Activated T-cell treated with anti-CD3 and anti-CD28 coated beads, Interleukin-2, amount 50 U/mL, for 24 hours (primary cell): ENCODE data around the gene SHC2.
"Not testable (repeated sequence)": the region's sequence is repeated elsewhere in the genome, so short reads cannot be mapped to it uniquely, and the experiment has no call there.

ENCODE experiments used
- DNase-seq: peaks from one replicate; pipeline ENCODE4 v3.0.0-alpha.2; 2020
- H3K27ac Mint-ChIP-seq: 2 replicates; pipeline ENCODE4 v1.8.0; 2020; ENCODE audit warnings: mild to moderate bottlenecking, mixed read lengths
- H3K27me3 Mint-ChIP-seq: 2 replicates; pipeline ENCODE4 v1.8.0; 2020; ENCODE audit warnings: mixed read lengths
- H3K36me3 Mint-ChIP-seq: 2 replicates; pipeline ENCODE4 v1.8.0; 2020; ENCODE audit warnings: low read depth, mixed read lengths
- H3K4me1 Mint-ChIP-seq: 2 replicates; pipeline ENCODE4 v1.8.0; 2020; ENCODE audit warnings: low read depth, mixed read lengths
- H3K4me3 Mint-ChIP-seq: 2 replicates; pipeline ENCODE4 v1.8.0; 2020; ENCODE audit warnings: mild to moderate bottlenecking, moderate library complexity, mixed read lengths
- H3K9me3 Mint-ChIP-seq: 2 replicates; pipeline ENCODE4 v1.8.0; 2020; ENCODE audit warnings: mixed read lengths

The SHC2 gene

GRCh38 chr19:435707-436412, 25.0 kb downstream of the SHC2 start:
- peaks cover 2% of the 10 kb centered on the region for H3K9me3 Mint-ChIP-seq
- no peak for DNase-seq
- no peaks in the 10 kb centered on the region for H3K36me3 Mint-ChIP-seq
- peaks cover 29% of the 10 kb centered on the region for H3K27me3 Mint-ChIP-seq
- no peak overlapping the region for H3K27ac Mint-ChIP-seq
- H3K4me3 Mint-ChIP-seq: no peak overlapping the region
- H3K4me1 Mint-ChIP-seq: no peaks in the 10 kb centered on the region

- peaks cover 2% of the 10 kb centered on the region for H3K9me3 Mint-ChIP-seq
- H3K4me1 Mint-ChIP-seq: no peaks in the 10 kb centered on the region
- peaks cover 24% of the 10 kb centered on the region for H3K27me3 Mint-ChIP-seq
- DNase-seq: no peak
- no peak overlapping the region for H3K27ac Mint-ChIP-seq
- no peaks in the 10 kb centered on the region for H3K36me3 Mint-ChIP-seq
- H3K4me3 Mint-ChIP-seq: no peak overlapping the region
Observed at GRCh38 chr19:435056-435706, 25.7 kb downstream of the SHC2 start.

- H3K36me3 Mint-ChIP-seq: no peaks in the 10 kb centered on the region
- no peaks in the 10 kb centered on the region for H3K4me1 Mint-ChIP-seq
- H3K4me3 Mint-ChIP-seq: no peak overlapping the region
- no peak overlapping the region for H3K27ac Mint-ChIP-seq
- peaks cover 20% of the 10 kb centered on the region for H3K27me3 Mint-ChIP-seq
- no peak for DNase-seq
- peaks cover 2% of the 10 kb centered on the region for H3K9me3 Mint-ChIP-seq
Observed at GRCh38 chr19:434152-434960, 26.5 kb downstream of the SHC2 start.

GRCh38 chr19:430701-431100, 30.1 kb downstream of the SHC2 start:
- H3K27me3 Mint-ChIP-seq: peaks cover 5% of the 10 kb centered on the region
- H3K36me3 Mint-ChIP-seq: no peaks in the 10 kb centered on the region
- H3K9me3 Mint-ChIP-seq: peaks cover 2% of the 10 kb centered on the region
- no peak overlapping the region for H3K4me3 Mint-ChIP-seq
- H3K27ac Mint-ChIP-seq: no peak overlapping the region
- DNase-seq: no peak
- H3K4me1 Mint-ChIP-seq: no peaks in the 10 kb centered on the region

GRCh38 chr19:428149-428548, 32.7 kb downstream of the SHC2 start:
- no peaks in the 10 kb centered on the region for H3K4me1 Mint-ChIP-seq
- DNase-seq: no peak
- H3K27ac Mint-ChIP-seq: no peak overlapping the region
- H3K9me3 Mint-ChIP-seq: peaks cover 2% of the 10 kb centered on the region
- H3K36me3 Mint-ChIP-seq: no peaks in the 10 kb centered on the region
- H3K27me3 Mint-ChIP-seq: no peaks in the 10 kb centered on the region
- H3K4me3 Mint-ChIP-seq: no peak overlapping the region

DNA sequence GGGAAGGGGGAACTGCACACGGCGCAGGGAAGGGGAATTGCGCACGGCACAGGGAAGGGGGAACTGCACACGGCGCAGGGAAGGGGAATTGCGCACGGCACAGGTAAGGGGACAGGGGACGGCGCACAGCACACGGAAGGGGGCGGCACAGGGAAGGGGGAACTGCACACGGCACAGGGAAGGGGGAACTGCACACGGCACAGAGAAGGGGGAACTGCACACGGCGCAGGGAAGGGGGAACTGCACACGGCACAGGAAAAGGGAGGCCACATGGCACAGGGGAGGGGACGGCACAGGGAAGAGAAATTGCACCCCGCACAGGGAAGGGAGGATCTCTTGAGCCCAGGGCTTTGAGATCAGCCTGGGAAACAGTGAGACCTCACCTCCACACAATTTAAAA, 33.2 kb downstream of the SHC2 start:
- not testable (repeated sequence) for H3K9me3 Mint-ChIP-seq, H3K4me3 Mint-ChIP-seq, H3K27me3 Mint-ChIP-seq, H3K27ac Mint-ChIP-seq, DNase-seq, H3K4me1 Mint-ChIP-seq, H3K36me3 Mint-ChIP-seq

GRCh38 chr19:426725-427445, 33.9 kb downstream of the SHC2 start:
- DNase-seq: no peak

DNA sequence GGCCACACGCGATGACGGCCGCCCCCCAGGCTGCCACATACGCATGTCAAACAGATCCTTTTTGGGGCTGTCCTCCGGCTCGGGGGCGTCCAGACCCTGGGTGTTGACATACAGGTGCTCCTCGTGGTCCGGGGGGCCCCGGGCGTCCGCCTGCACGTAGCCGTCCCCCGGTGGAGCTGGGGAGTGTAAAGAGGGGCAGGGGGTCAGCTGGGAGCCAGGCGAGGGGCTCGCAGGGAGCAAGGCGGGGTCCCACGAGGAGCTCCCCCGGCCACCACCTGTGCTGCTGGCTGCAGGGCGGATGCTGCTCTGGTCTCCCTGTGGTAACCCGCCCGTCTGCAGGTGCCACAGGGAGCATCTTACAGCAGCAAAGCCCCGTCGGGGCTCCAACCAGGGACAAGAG, 35.8 kb downstream of the SHC2 start:
- DNase-seq: no peak
- H3K4me3 Mint-ChIP-seq: no peak overlapping the region
- H3K4me1 Mint-ChIP-seq: no peaks in the 10 kb centered on the region
- H3K27ac Mint-ChIP-seq: no peak overlapping the region
- no peaks in the 10 kb centered on the region for H3K36me3 Mint-ChIP-seq
- no peaks in the 10 kb centered on the region for H3K27me3 Mint-ChIP-seq
- H3K9me3 Mint-ChIP-seq: no peaks in the 10 kb centered on the region

More at GRCh38 chr19:426725-427445, 33.9 kb downstream of the SHC2 start:
- Mint-ChIP-seq H3K9me3 (peaks cover 2% of the 10 kb centered on the region), H3K27me3 (no peaks in the 10 kb centered on the region), H3K4me3 (no peak overlapping the region), H3K27ac (no peak overlapping the region), H3K36me3 (no peaks in the 10 kb centered on the region), H3K4me1 (no peaks in the 10 kb centered on the region)

- H3K27ac Mint-ChIP-seq: no peak overlapping the region
- no peak for DNase-seq
- H3K4me1 Mint-ChIP-seq: no peaks in the 10 kb centered on the region
- no peaks in the 10 kb centered on the region for H3K36me3 Mint-ChIP-seq
- no peaks in the 10 kb centered on the region for H3K27me3 Mint-ChIP-seq
- no peaks in the 10 kb centered on the region for H3K9me3 Mint-ChIP-seq
- no peak overlapping the region for H3K4me3 Mint-ChIP-seq
Observed at GRCh38 chr19:424546-424945, 36.3 kb downstream of the SHC2 start.

GRCh38 chr19:423691-424466, 37.0 kb downstream of the SHC2 start:
- Mint-ChIP-seq H3K27me3 (no peaks in the 10 kb centered on the region), H3K36me3 (no peaks in the 10 kb centered on the region), H3K27ac (no peak overlapping the region), H3K4me3 (no peak overlapping the region), H3K4me1 (no peaks in the 10 kb centered on the region), H3K9me3 (no peaks in the 10 kb centered on the region)
- no peak for DNase-seq

GRCh38 chr19:422917-423226, 38.0 kb downstream of the SHC2 start:
- not testable (repeated sequence) for H3K27me3 Mint-ChIP-seq, DNase-seq, H3K4me3 Mint-ChIP-seq, H3K4me1 Mint-ChIP-seq, H3K27ac Mint-ChIP-seq, H3K9me3 Mint-ChIP-seq, H3K36me3 Mint-ChIP-seq

DNA sequence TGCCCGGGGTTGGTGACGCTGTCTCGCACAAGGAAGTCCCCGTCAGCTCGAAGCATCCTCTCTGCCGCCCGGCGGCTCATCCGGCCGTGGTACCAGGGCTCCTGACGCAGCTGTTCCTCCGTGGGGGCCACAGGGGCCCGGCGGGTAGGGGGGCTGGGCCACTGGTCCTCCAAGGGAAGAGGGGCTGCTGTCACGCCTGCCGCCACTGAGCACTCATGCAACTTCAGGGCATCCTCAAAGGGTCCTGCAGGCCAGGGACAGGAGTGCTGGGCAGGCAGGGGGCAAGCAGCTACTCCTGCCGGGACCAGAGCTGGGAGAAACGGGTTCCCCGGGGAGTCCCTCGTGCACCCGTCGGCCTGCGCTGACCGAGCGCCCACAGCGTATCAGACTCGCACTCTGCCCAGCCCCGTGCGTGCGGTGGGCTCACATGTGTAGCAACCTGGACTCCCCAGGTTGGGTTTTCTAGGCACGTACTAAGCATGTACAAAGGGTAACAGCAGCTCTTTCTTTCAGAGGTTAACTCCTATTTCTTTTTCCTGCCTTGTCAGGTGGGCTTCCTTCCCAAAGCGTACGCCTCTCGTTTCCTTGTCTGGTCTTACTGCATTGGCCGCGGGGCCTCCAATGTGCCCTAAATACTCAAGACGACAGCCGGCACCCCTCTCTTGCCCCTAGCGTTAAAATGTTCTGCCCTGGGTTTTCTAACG, 38.5 kb downstream of the SHC2 start:
- no peaks in the 10 kb centered on the region for H3K9me3 Mint-ChIP-seq
- no peaks in the 10 kb centered on the region for H3K4me1 Mint-ChIP-seq
- H3K4me3 Mint-ChIP-seq: no peak overlapping the region
- H3K27ac Mint-ChIP-seq: no peak overlapping the region
- no peak for DNase-seq
- no peaks in the 10 kb centered on the region for H3K27me3 Mint-ChIP-seq
- H3K36me3 Mint-ChIP-seq: no peaks in the 10 kb centered on the region

DNA sequence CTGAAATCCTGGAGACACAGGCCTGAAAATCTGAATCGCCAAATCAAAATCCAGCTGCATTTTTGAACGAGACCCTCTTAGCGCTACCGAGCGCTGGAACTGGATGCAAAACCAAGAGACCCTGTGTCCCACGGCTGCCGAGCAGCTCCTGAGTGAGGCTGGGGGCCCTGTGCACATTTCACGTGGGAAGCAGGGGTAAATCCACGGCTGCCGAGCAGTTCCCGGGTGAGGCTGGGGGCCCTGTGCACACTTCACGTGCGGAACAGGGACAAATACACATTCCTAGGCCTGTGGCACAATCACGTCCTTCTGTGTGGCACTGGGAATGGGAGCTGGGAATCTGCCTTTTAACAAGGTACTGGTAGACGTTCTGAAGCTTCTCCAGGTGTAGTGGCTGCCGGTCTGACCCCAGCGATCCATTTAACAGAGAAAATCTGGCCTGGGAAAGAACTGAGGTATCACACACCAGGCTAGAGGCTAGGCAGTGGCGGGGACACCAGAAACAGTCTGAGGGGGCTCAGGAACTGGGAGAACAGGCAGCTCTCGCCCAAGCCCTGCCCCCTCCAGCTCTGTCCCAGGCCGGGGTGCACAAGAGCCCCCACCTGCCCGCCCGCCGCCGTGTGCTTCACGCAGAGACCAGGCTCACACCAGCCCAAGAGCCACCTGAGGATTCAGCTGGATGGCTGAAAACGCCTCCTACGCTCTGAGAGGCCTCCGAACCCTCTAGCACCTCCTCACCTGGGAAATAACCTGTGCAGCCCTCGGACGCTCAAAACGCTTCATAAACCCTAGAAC, 40.9 kb downstream of the SHC2 start:
- no peaks in the 10 kb centered on the region for H3K4me1 Mint-ChIP-seq
- no peaks in the 10 kb centered on the region for H3K36me3 Mint-ChIP-seq
- no peak for DNase-seq
- H3K9me3 Mint-ChIP-seq: no peaks in the 10 kb centered on the region
- no peak overlapping the region for H3K4me3 Mint-ChIP-seq
- no peaks in the 10 kb centered on the region for H3K27me3 Mint-ChIP-seq
- no peak overlapping the region for H3K27ac Mint-ChIP-seq
